Astrocyte (in vitro differentiated cells and primary cell): Measurements from ENCODE around the gene IGFBP7.

Source experiments
- CTCF ChIP-seq: IDR thresholded peaks from 2 replicates; pipeline ENCODE4 v1.5.1; 2011; ENCODE audit warnings: low read depth, mild to moderate bottlenecking, inconsistent platforms, low read length, moderate library complexity; ENCODE audit not compliant: insufficient read depth
- EZH2 ChIP-seq: IDR thresholded peaks from 2 replicates; pipeline ENCODE4 v1.6.1; 2012; ENCODE audit warnings: mild to moderate bottlenecking, low read length, inconsistent platforms; ENCODE audit not compliant: insufficient read depth

DNA sequence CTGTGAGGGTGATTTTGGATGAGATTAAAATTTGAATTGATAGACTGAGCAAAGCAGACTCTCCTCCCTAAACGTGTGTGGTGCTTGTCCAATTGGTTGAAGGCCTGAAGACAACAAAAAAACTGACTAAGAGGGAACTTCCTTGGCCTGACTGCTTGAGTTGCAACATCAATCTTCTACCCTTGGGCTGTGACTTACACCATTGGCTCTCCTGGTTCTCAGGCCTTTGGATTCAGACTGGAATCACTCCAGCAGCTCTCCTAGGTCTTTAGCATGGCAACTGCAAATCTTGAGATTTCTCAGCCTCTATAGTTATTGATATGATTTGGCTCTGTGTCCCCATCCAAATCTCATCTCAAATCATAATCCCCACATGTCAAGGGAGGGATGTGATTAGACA, 49.7 kb upstream of the IGFBP7 start:
- no peak for TF ChIP-seq CTCF
- no peak for TF ChIP-seq EZH2
